Activated B cell treated with CpG ODN at 0.5 μM for 24 hours (primary cell): ENCODE measurements around the gene GRID2. TPM values are rescaled to one million over a fixed set of nuclear protein-coding genes. Genes with fewer than 3 reads are reported as not detected.

Experiments
- ATAC-seq: fragments of 200-7000 bp; cut with Tn5 transposase; one replicate; pipeline ENCODE4 v1.10.0; 2021; ENCODE audit warnings: low read depth, mild to moderate bottlenecking, moderate library complexity
- CTCF ChIA-PET: fragments of 350-600 bp; sonication (Branson Sonifier 250); formaldehyde crosslinking; loops from one replicate; lab custom pipeline; 2021; ENCODE audit warnings: antibody characterized with exemption; lab: Charles Lee
- POLR2A ChIA-PET: fragments of 350-600 bp; sonication (Branson Sonifier 250); formaldehyde crosslinking; loops from one replicate; lab custom pipeline; 2021; ENCODE audit warnings: antibody characterized with exemption; lab: Charles Lee
- DNase-seq: peaks from one replicate; pipeline ENCODE4 v3.0.0; 2022
- H3K27ac Mint-ChIP-seq: one replicate; pipeline ENCODE4 v1.8.0; 2020; ENCODE audit warnings: mixed read lengths
- H3K27me3 Mint-ChIP-seq: one replicate; pipeline ENCODE4 v1.8.0; 2021; ENCODE audit warnings: mixed read lengths
- H3K36me3 Mint-ChIP-seq: one replicate; pipeline ENCODE4 v1.8.0; 2021; ENCODE audit warnings: low read depth, mixed read lengths
- H3K4me1 Mint-ChIP-seq: one replicate; pipeline ENCODE4 v1.8.0; 2021; ENCODE audit warnings: mixed read lengths
- H3K4me3 Mint-ChIP-seq: one replicate; pipeline ENCODE4 v1.8.0; 2020; ENCODE audit warnings: mild to moderate bottlenecking, mixed read lengths
- H3K9me3 Mint-ChIP-seq: one replicate; pipeline ENCODE4 v1.8.0; 2020; ENCODE audit warnings: mixed read lengths
- CTCF ChIP-seq: fragments of 200-600 bp; IDR thresholded peaks from one replicate; pipeline ENCODE4 v1.8.0; 2022; ENCODE audit warnings: antibody characterized with exemption, mild to moderate bottlenecking
- intact Hi-C: fragments of 100-400 bp; cut with micrococcal nuclease; formaldehyde crosslinking; loops from one replicate; pipeline ENCODE4 v1.15.1; 2024
- total RNA-seq: library from RNA; stranded (reverse); gene quantifications from 2 replicates; pipeline ENCODE4 v1.2.3, GENCODE V29; 2022

GRID2 gene
- total RNA-seq, 1 donor from 2014 or later, result not detected

DNA sequence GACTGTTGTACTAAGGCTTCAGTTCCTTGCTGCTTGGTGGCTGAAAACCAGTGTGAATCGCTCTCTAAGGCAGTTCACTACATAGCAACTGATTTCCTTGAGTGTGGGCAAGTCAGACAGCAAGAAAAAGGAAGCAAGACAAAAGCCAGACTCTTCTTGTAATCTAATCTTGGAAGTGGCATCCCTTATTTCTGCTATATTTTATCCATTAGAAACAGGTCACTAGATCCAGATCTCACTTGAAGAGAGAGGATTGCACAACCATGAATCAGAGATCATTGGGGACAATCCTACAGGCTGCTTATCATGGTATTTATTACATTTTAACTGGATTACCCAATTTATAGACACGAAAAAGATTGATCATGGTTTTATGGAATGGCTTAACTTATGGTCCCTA, 684.5 kb downstream of the GRID2 start:
- Mint-ChIP-seq H3K36me3 (no peaks in the 10 kb centered on the region), H3K4me1 (no peaks in the 10 kb centered on the region), H3K27ac (no peak overlapping the region), H3K9me3 (no peaks in the 10 kb centered on the region), H3K27me3 (no peaks in the 10 kb centered on the region), H3K4me3 (no peak overlapping the region)
- no peak for TF ChIP-seq CTCF
- no peak for DNase-seq
- ChIA-PET CTCF (no interaction called here), POLR2A (no interaction called here)
- intact Hi-C loops, result no loop called here
- ATAC-seq, result no peak

GRCh38 chr4:92992758-92993157, 689.0 kb downstream of the GRID2 start:
- ChIA-PET CTCF (no interaction called here), POLR2A (no interaction called here)
- DNase-seq, result no peak
- Mint-ChIP-seq H3K4me3 (no peak overlapping the region), H3K4me1 (no peaks in the 10 kb centered on the region), H3K36me3 (no peaks in the 10 kb centered on the region), H3K27ac (no peak overlapping the region), H3K9me3 (no peaks in the 10 kb centered on the region), H3K27me3 (no peaks in the 10 kb centered on the region)
- intact Hi-C loops, result no loop called here
- ATAC-seq, result no peak
- no peak for TF ChIP-seq CTCF

- no peak for TF ChIP-seq CTCF
- POLR2A ChIA-PET, result no interaction called here
- no peaks in the 10 kb centered on the region for H3K36me3 Mint-ChIP-seq
- H3K27ac Mint-ChIP-seq, result no peak overlapping the region
- intact Hi-C loops, result no loop called here
- H3K27me3 Mint-ChIP-seq, result no peaks in the 10 kb centered on the region
- no peak overlapping the region for H3K4me3 Mint-ChIP-seq
- no peak for ATAC-seq
- CTCF ChIA-PET, result no interaction called here
- H3K9me3 Mint-ChIP-seq, result no peaks in the 10 kb centered on the region
- H3K4me1 Mint-ChIP-seq, result no peaks in the 10 kb centered on the region
- no peak for DNase-seq
Observed at GRCh38 chr4:92994727-92995126, 691.0 kb downstream of the GRID2 start.

- intact Hi-C loops, result no loop called here
- ChIA-PET CTCF (no interaction called here), POLR2A (no interaction called here)
- ATAC-seq (no peak), DNase-seq (no peak)
- H3K27ac Mint-ChIP-seq, result no peak overlapping the region
- TF ChIP-seq CTCF, result no peak
- H3K9me3 Mint-ChIP-seq, result no peaks in the 10 kb centered on the region
- H3K27me3 Mint-ChIP-seq, result no peaks in the 10 kb centered on the region
- H3K4me3 Mint-ChIP-seq, result no peak overlapping the region
- H3K36me3 Mint-ChIP-seq, result no peaks in the 10 kb centered on the region
- H3K4me1 Mint-ChIP-seq, result no peaks in the 10 kb centered on the region
Observed at GRCh38 chr4:92996533-92996932, 692.8 kb downstream of the GRID2 start.

- H3K27me3 Mint-ChIP-seq, result no peaks in the 10 kb centered on the region
- H3K4me3 Mint-ChIP-seq, result no peak overlapping the region
- intact Hi-C loops, result no loop called here
- H3K4me1 Mint-ChIP-seq, result no peaks in the 10 kb centered on the region
- ATAC-seq (no peak), DNase-seq (no peak)
- no peaks in the 10 kb centered on the region for H3K36me3 Mint-ChIP-seq
- TF ChIP-seq CTCF, result no peak
- H3K9me3 Mint-ChIP-seq, result no peaks in the 10 kb centered on the region
- ChIA-PET CTCF (no interaction called here), POLR2A (no interaction called here)
- H3K27ac Mint-ChIP-seq, result no peak overlapping the region
Observed at GRCh38 chr4:93000910-93001309, 697.1 kb downstream of the GRID2 start.
